Hepatocyte (in vitro differentiated cells): Measurements from ENCODE around the gene INPP5D.

ENCODE experiments used
- CTCF ChIP-seq: fragments of 200-600 bp; sonication (generic); IDR thresholded peaks from 2 replicates; pipeline ENCODE4 v1.5.1; 2016; ENCODE audit warnings: antibody characterized with exemption, mild to moderate bottlenecking; ENCODE audit not compliant: poor library complexity
- EZH2 ChIP-seq: fragments of 200-600 bp; sonication (generic); IDR thresholded peaks from 2 replicates; pipeline ENCODE4 v1.6.1; 2016; ENCODE audit warnings: antibody characterized with exemption, mild to moderate bottlenecking, borderline replicate concordance
- EZH2phosphoT487 ChIP-seq: fragments of 200-600 bp; sonication (generic); IDR thresholded peaks from one replicate; pipeline ENCODE4 v1.6.1; 2018; ENCODE audit warnings: antibody characterized with exemption, mild to moderate bottlenecking, low read depth, moderate library complexity; ENCODE audit not compliant: unreplicated experiment, severe bottlenecking

- TF ChIP-seq CTCF (no peak), EZH2phosphoT487 (no peak), EZH2 (no peak)
These were observed 187.6 kb downstream of the INPP5D start for GRCh38 chr2:233247744-233248143.
